Activated T-cell treated with anti-CD3 and anti-CD28 coated beads, Interleukin-2, amount 50 U/mL, for 24 hours (primary cell): ENCODE data around the gene LRSAM1.

Source experiments
- DNase-seq: peaks from one replicate; pipeline ENCODE4 v3.0.0-alpha.2; 2020
- H3K27ac Mint-ChIP-seq: 2 replicates; pipeline ENCODE4 v1.8.0; 2020; ENCODE audit warnings: mild to moderate bottlenecking, mixed read lengths
- H3K27me3 Mint-ChIP-seq: 2 replicates; pipeline ENCODE4 v1.8.0; 2020; ENCODE audit warnings: mixed read lengths
- H3K36me3 Mint-ChIP-seq: 2 replicates; pipeline ENCODE4 v1.8.0; 2020; ENCODE audit warnings: low read depth, mixed read lengths
- H3K4me1 Mint-ChIP-seq: 2 replicates; pipeline ENCODE4 v1.8.0; 2020; ENCODE audit warnings: low read depth, mixed read lengths
- H3K4me3 Mint-ChIP-seq: 2 replicates; pipeline ENCODE4 v1.8.0; 2020; ENCODE audit warnings: mild to moderate bottlenecking, moderate library complexity, mixed read lengths
- H3K9me3 Mint-ChIP-seq: 2 replicates; pipeline ENCODE4 v1.8.0; 2020; ENCODE audit warnings: mixed read lengths

Gene LRSAM1

GRCh38 chr9:127530206-127530941, 79.1 kb downstream of the LRSAM1 start:
- Mint-ChIP-seq H3K9me3 (peaks cover 2% of the 10 kb centered on the region), H3K36me3 (peaks cover 11% of the 10 kb centered on the region), H3K27me3 (no peaks in the 10 kb centered on the region), H3K27ac (no peak overlapping the region), H3K4me1 (no peaks in the 10 kb centered on the region), H3K4me3 (no peak overlapping the region)
- no peak for DNase-seq

GRCh38 chr9:127531676-127532075, 80.4 kb downstream of the LRSAM1 start:
- Mint-ChIP-seq H3K9me3 (no peaks in the 10 kb centered on the region), H3K27me3 (no peaks in the 10 kb centered on the region), H3K4me1 (no peaks in the 10 kb centered on the region), H3K36me3 (peaks cover 2% of the 10 kb centered on the region), H3K4me3 (no peak overlapping the region), H3K27ac (no peak overlapping the region)
- no peak for DNase-seq

GRCh38 chr9:127534250-127534906, 83.1 kb downstream of the LRSAM1 start:
- Mint-ChIP-seq H3K27ac (no peak overlapping the region), H3K4me3 (no peak overlapping the region), H3K9me3 (no peaks in the 10 kb centered on the region), H3K36me3 (no peaks in the 10 kb centered on the region), H3K27me3 (no peaks in the 10 kb centered on the region), H3K4me1 (no peaks in the 10 kb centered on the region)
- no peak for DNase-seq

GRCh38 chr9:127534931-127535330, 83.6 kb downstream of the LRSAM1 start:
- H3K27ac Mint-ChIP-seq = peak overlapping the region; percentile 22
- no peaks in the 10 kb centered on the region for H3K36me3 Mint-ChIP-seq
- no peaks in the 10 kb centered on the region for H3K27me3 Mint-ChIP-seq
- no peak for DNase-seq
- no peaks in the 10 kb centered on the region for H3K4me1 Mint-ChIP-seq
- no peaks in the 10 kb centered on the region for H3K9me3 Mint-ChIP-seq
- no peak overlapping the region for H3K4me3 Mint-ChIP-seq

- Mint-ChIP-seq H3K27ac (peak overlapping the region; percentile 22), H3K4me3 (no peak overlapping the region), H3K4me1 (no peaks in the 10 kb centered on the region), H3K36me3 (no peaks in the 10 kb centered on the region), H3K9me3 (no peaks in the 10 kb centered on the region), H3K27me3 (no peaks in the 10 kb centered on the region)
- no peak for DNase-seq
Observed at GRCh38 chr9:127535396-127535795, 84.1 kb downstream of the LRSAM1 start.

- no peak overlapping the region for H3K4me3 Mint-ChIP-seq
- H3K27ac Mint-ChIP-seq = no peak overlapping the region
- H3K36me3 Mint-ChIP-seq = no peaks in the 10 kb centered on the region
- H3K9me3 Mint-ChIP-seq = no peaks in the 10 kb centered on the region
- no peaks in the 10 kb centered on the region for H3K27me3 Mint-ChIP-seq
- H3K4me1 Mint-ChIP-seq = no peaks in the 10 kb centered on the region
- DNase-seq = no peak
Observed at GRCh38 chr9:127535834-127536233, 84.5 kb downstream of the LRSAM1 start.

GRCh38 chr9:127536499-127536898, 85.2 kb downstream of the LRSAM1 start:
- no peaks in the 10 kb centered on the region for H3K36me3 Mint-ChIP-seq
- no peak overlapping the region for H3K4me3 Mint-ChIP-seq
- no peaks in the 10 kb centered on the region for H3K9me3 Mint-ChIP-seq
- H3K4me1 Mint-ChIP-seq = no peaks in the 10 kb centered on the region
- no peaks in the 10 kb centered on the region for H3K27me3 Mint-ChIP-seq
- no peak for DNase-seq
- H3K27ac Mint-ChIP-seq = no peak overlapping the region

GRCh38 chr9:127537014-127537413, 85.7 kb downstream of the LRSAM1 start:
- no peaks in the 10 kb centered on the region for H3K9me3 Mint-ChIP-seq
- no peaks in the 10 kb centered on the region for H3K27me3 Mint-ChIP-seq
- no peaks in the 10 kb centered on the region for H3K36me3 Mint-ChIP-seq
- no peak for DNase-seq
- no peaks in the 10 kb centered on the region for H3K4me1 Mint-ChIP-seq
- no peak overlapping the region for H3K27ac Mint-ChIP-seq
- H3K4me3 Mint-ChIP-seq = no peak overlapping the region

- Mint-ChIP-seq H3K9me3 (no peaks in the 10 kb centered on the region), H3K36me3 (no peaks in the 10 kb centered on the region), H3K4me1 (no peaks in the 10 kb centered on the region), H3K4me3 (no peak overlapping the region), H3K27me3 (no peaks in the 10 kb centered on the region), H3K27ac (no peak overlapping the region)
- DNase-seq = no peak
Observed at GRCh38 chr9:127537792-127538191, 86.5 kb downstream of the LRSAM1 start.

- DNase-seq = no peak
- H3K9me3 Mint-ChIP-seq = no peaks in the 10 kb centered on the region
- H3K4me3 Mint-ChIP-seq = no peak overlapping the region
- no peaks in the 10 kb centered on the region for H3K27me3 Mint-ChIP-seq
- no peaks in the 10 kb centered on the region for H3K36me3 Mint-ChIP-seq
- no peaks in the 10 kb centered on the region for H3K4me1 Mint-ChIP-seq
- H3K27ac Mint-ChIP-seq = no peak overlapping the region
Observed at GRCh38 chr9:127538849-127539258, 87.5 kb downstream of the LRSAM1 start.

GRCh38 chr9:127539259-127539981, 88.1 kb downstream of the LRSAM1 start:
- Mint-ChIP-seq H3K9me3 (no peaks in the 10 kb centered on the region), H3K27me3 (no peaks in the 10 kb centered on the region), H3K36me3 (no peaks in the 10 kb centered on the region), H3K4me1 (no peaks in the 10 kb centered on the region), H3K27ac (no peak overlapping the region), H3K4me3 (no peak overlapping the region)
- no peak for DNase-seq

- no peak overlapping the region for H3K4me3 Mint-ChIP-seq
- no peaks in the 10 kb centered on the region for H3K4me1 Mint-ChIP-seq
- H3K36me3 Mint-ChIP-seq = no peaks in the 10 kb centered on the region
- H3K27ac Mint-ChIP-seq = no peak overlapping the region
- no peaks in the 10 kb centered on the region for H3K9me3 Mint-ChIP-seq
- no peak for DNase-seq
- no peaks in the 10 kb centered on the region for H3K27me3 Mint-ChIP-seq
Observed at GRCh38 chr9:127539982-127540663, 88.8 kb downstream of the LRSAM1 start.

- H3K4me1 Mint-ChIP-seq = no peaks in the 10 kb centered on the region
- no peak overlapping the region for H3K27ac Mint-ChIP-seq
- DNase-seq = no peak
Observed at GRCh38 chr9:127540664-127541041, 89.3 kb downstream of the LRSAM1 start.

GRCh38 chr9:127541176-127541575, 89.9 kb downstream of the LRSAM1 start:
- H3K9me3 Mint-ChIP-seq = no peaks in the 10 kb centered on the region
- no peak for DNase-seq
- no peak overlapping the region for H3K4me3 Mint-ChIP-seq
- H3K27ac Mint-ChIP-seq = no peak overlapping the region
- no peaks in the 10 kb centered on the region for H3K27me3 Mint-ChIP-seq
- H3K4me1 Mint-ChIP-seq = no peaks in the 10 kb centered on the region
- no peaks in the 10 kb centered on the region for H3K36me3 Mint-ChIP-seq

More at GRCh38 chr9:127540664-127541041, 89.3 kb downstream of the LRSAM1 start:
- Mint-ChIP-seq H3K36me3 (no peaks in the 10 kb centered on the region), H3K9me3 (no peaks in the 10 kb centered on the region), H3K4me3 (no peak overlapping the region), H3K27me3 (no peaks in the 10 kb centered on the region)
